SK-N-SH (cell line): ENCODE results near the gene LRRC8E. TPM values are rescaled to one million over a fixed set of nuclear protein-coding genes. Genes with fewer than 3 reads are reported as not detected.

Source experiments
- CTCF ChIA-PET: fragments of 300-600, 350-600 bp; formaldehyde crosslinking; extraction: SDS; loops from one replicate; lab custom pipeline; 2021; lab: Yijun Ruan, JAX
- POLR2A ChIA-PET: fragments of 350-600 bp; sonication (Branson Sonifier 250); formaldehyde crosslinking; extraction: SDS; loops from one replicate; lab custom pipeline; 2020; ENCODE audit warnings: antibody characterized with exemption, inconsistent platforms; lab: Yijun Ruan, JAX
- DNase-seq: peaks from one replicate; pipeline ENCODE4 v3.0.0; 2012
- H2AFZ ChIP-seq: fragments of 200-600 bp; sonication (generic); 2 replicates; pipeline ENCODE4 v1.8.1; 2016; ENCODE audit warnings: antibody characterized with exemption, mild to moderate bottlenecking, low read depth
- H3F3A ChIP-seq: fragments of 200-600 bp; sonication (generic); replicated peaks from 2 replicates; pipeline ENCODE3; 2016; ENCODE audit warnings: antibody characterized with exemption, mild to moderate bottlenecking; ENCODE audit not compliant: insufficient read depth
- H3K27ac ChIP-seq, 2 experiments: fragments of 200-500 bp in 1 of 2; fragments of 200-600 bp in 1 of 2; sonication (Bioruptor generic) in 1 of 2; sonication (generic), shearing (Covaris generic) in 1 of 2; 2 replicates each; pipeline versions ENCODE4 v1.5.1 to v1.6.1; 2014 to 2016; ENCODE audit warnings: low read depth in 2 of 2, inconsistent platforms in 1 of 2, low read length in 1 of 2, mild to moderate bottlenecking in 1 of 2, mixed read lengths in 1 of 2
- H3K27me3 ChIP-seq: fragments of 200-600 bp; sonication (generic), shearing (Covaris generic); 2 replicates; pipeline ENCODE4 v1.6.1; 2016; ENCODE audit warnings: mixed run types; ENCODE audit not compliant: insufficient read depth
- H3K36me3 ChIP-seq, 2 experiments: fragments of 200-500 bp in 1 of 2; fragments of 200-600 bp in 1 of 2; sonication (Bioruptor generic) in 1 of 2; sonication (generic) in 1 of 2; replicated peaks in 1 of 2; 2 replicates each; pipeline versions ENCODE3 to v1.5.1; 2014 to 2016; ENCODE audit warnings: low read length in 1 of 2, mild to moderate bottlenecking in 1 of 2; ENCODE audit not compliant: insufficient read depth in 2 of 2, control insufficient read depth in 1 of 2
- H3K4me1 ChIP-seq, 2 experiments: fragments of 200-500 bp in 1 of 2; fragments of 200-600 bp in 1 of 2; sonication (Bioruptor generic) in 1 of 2; sonication (generic), shearing (Covaris generic) in 1 of 2; 2 replicates each; pipeline versions ENCODE4 v1.5.1 to v1.6.1; 2014 to 2016; ENCODE audit warnings: low read depth in 1 of 2, low read length in 1 of 2, mixed run types in 1 of 2; ENCODE audit not compliant: insufficient read depth in 2 of 2, control insufficient read depth in 1 of 2
- H3K4me2 ChIP-seq: fragments of 200-600 bp; sonication (generic), shearing (Covaris generic); 2 replicates; pipeline ENCODE4 v1.6.1; 2017; ENCODE audit warnings: mixed run types
- H3K4me3 ChIP-seq, 2 experiments: fragments of 200-500 bp in 1 of 2; fragments of 200-600 bp in 1 of 2; sonication (Bioruptor generic) in 1 of 2; sonication (generic), shearing (Covaris generic) in 1 of 2; 2 replicates each; pipeline versions ENCODE4 v1.5.1 to v1.8.1; 2014 to 2016; ENCODE audit warnings: low read depth in 2 of 2, inconsistent platforms in 1 of 2, low read length in 1 of 2, mild to moderate bottlenecking in 1 of 2, mixed read lengths in 1 of 2, moderate library complexity in 1 of 2
- H3K79me2 ChIP-seq: fragments of 200-600 bp; sonication (generic); 2 replicates; pipeline ENCODE4 v1.8.1; 2017; ENCODE audit warnings: mild to moderate bottlenecking; ENCODE audit not compliant: insufficient read depth
- H3K9ac ChIP-seq: fragments of 200-600 bp; sonication (generic); 2 replicates; pipeline ENCODE4 v1.6.1; 2017; ENCODE audit warnings: mixed run types
- H3K9me2 ChIP-seq: fragments of 200-600 bp; sonication (generic); 2 replicates; pipeline ENCODE4 v1.6.1; 2017; ENCODE audit warnings: mixed run types
- H3K9me3 ChIP-seq: fragments of 200-600 bp; sonication (generic); 2 replicates; pipeline ENCODE4 v1.6.1; 2017; ENCODE audit warnings: mixed run types, mild to moderate bottlenecking, moderate library complexity
- H4K20me1 ChIP-seq: fragments of 200-600 bp; sonication (generic); 2 replicates; pipeline ENCODE4 v1.6.1; 2017; ENCODE audit warnings: mild to moderate bottlenecking, mixed run types; ENCODE audit not compliant: insufficient read depth
- CTCF ChIP-seq: fragments of 200-600 bp; sonication (generic); IDR thresholded peaks from 2 replicates; pipeline ENCODE4 v1.6.1; 2017; ENCODE audit warnings: antibody characterized with exemption, mild to moderate bottlenecking, moderate library complexity
- ELF1 ChIP-seq: IDR thresholded peaks from 2 replicates; pipeline ENCODE4 v1.4.0; 2012
- GABPA ChIP-seq: IDR thresholded peaks from 2 replicates; pipeline ENCODE4 v1.4.0; 2012; ENCODE audit warnings: low read depth, mild to moderate bottlenecking
- MEF2A ChIP-seq: IDR thresholded peaks from 2 replicates; pipeline ENCODE4 v1.4.0; 2012; ENCODE audit warnings: low read depth, borderline replicate concordance
- MXI1 ChIP-seq: IDR thresholded peaks from 2 replicates; pipeline ENCODE4 v1.6.1; 2012; ENCODE audit warnings: mild to moderate bottlenecking, low read depth, low read length, improper control_type of control experiment
- NFIC ChIP-seq: IDR thresholded peaks from 2 replicates; pipeline ENCODE4 v1.4.0; 2012; ENCODE audit warnings: borderline replicate concordance
- POLR2AphosphoS5 ChIP-seq: IDR thresholded peaks from 2 replicates; pipeline ENCODE4 v1.6.1; 2012; ENCODE audit warnings: low read depth, low read length
- RAD21 ChIP-seq: IDR thresholded peaks from 2 replicates; pipeline ENCODE4 v1.6.1; 2012; ENCODE audit warnings: mild to moderate bottlenecking, low read length
- REST ChIP-seq: IDR thresholded peaks from 2 replicates; pipeline ENCODE4 v1.6.1; 2012; ENCODE audit warnings: mild to moderate bottlenecking, low read depth, low read length, moderate library complexity
- RFX5 ChIP-seq: IDR thresholded peaks from 2 replicates; pipeline ENCODE4 v1.6.1; 2012; ENCODE audit warnings: mild to moderate bottlenecking, improper control_type of control experiment, low read length
- RXRA ChIP-seq: IDR thresholded peaks from 2 replicates; pipeline ENCODE4 v1.4.0; 2012; ENCODE audit warnings: low read depth, mild to moderate bottlenecking, borderline replicate concordance
- SMC3 ChIP-seq: IDR thresholded peaks from 2 replicates; pipeline ENCODE4 v1.6.1; 2012; ENCODE audit warnings: low read depth, low read length, improper control_type of control experiment
- TEAD4 ChIP-seq: IDR thresholded peaks from 2 replicates; pipeline ENCODE4 v1.4.0; 2012; ENCODE audit warnings: mild to moderate bottlenecking, borderline replicate concordance; ENCODE audit not compliant: insufficient read depth
- WGBS: methylation state at CpG from one replicate; pipeline ENCODE4 v1.1.6; 2017; ENCODE audit warnings: low lambda C conversion rate; 5-methylcytosine and 5-hydroxymethylcytosine counted together
- polyA plus RNA-seq, 3 experiments: library from polyadenylated mRNA; depleted of rRNA; stranded (reverse); fragments of >200 nt; gene quantifications; 2 replicates each; pipeline ENCODE4 v1.2.3, GENCODE V29; 2012
- TF ChIP-seq, protein P1 (sequence below): IDR thresholded peaks from 2 replicates; pipeline ENCODE4 v1.4.0; 2012; ENCODE audit warnings: low read depth, borderline replicate concordance
- TF ChIP-seq, protein P2 (sequence below): fragments of 150-350 bp; IDR thresholded peaks from 2 replicates; pipeline ENCODE4 v1.6.1; 2017; ENCODE audit warnings: antibody characterized with exemption, low read length, low read depth, borderline replicate concordance
- TF ChIP-seq, protein P3 (sequence below): fragments of 150-350 bp; IDR thresholded peaks from 2 replicates; pipeline ENCODE4 v1.6.1; 2016; ENCODE audit warnings: mild to moderate bottlenecking, low read depth, low read length

The LRRC8E gene
- polyA plus RNA-seq, 1 of the 3 experiments (the other 2 are of a cell fraction), result 0.02 TPM

DNA sequence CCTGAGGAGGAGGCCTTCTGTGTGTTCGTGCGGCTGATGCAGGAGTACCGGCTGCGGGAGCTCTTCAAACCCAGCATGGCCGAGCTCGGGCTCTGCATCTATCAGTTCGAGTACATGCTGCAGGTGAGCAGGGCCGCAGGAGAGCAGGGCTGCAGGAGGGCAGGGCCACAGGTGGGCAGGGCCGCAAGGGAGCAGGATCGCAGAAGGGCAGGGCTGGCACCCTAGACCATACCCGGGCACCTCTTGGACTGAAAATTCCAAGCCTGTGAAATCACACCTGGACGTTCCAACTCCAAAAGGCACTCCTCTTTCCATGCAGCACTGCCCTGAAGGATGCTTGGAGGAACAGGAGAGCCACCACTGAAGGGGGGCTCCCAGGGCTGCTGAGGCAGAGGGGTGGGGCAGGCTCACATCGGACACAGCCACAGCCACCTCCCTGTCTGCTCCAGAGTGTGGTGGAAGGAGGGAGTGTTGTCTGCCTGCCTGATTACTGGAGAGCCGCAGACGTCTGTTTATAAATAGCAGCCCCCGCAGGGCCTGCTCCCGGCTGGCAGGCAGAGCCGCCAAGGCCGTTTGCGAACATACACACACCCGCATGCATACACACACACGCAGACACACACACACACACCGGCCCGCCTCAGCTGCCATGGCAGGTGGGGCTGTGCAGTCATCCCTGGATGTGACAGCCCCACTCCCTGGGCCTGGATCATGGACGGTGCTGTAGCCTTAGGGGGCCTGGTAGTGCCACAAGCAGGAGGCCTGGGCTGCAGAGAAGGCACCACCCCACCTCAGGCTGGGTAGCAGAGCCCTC, 38.1 kb upstream of the LRRC8E start:
- Histone ChIP-seq H3K9me3 (no peaks in the 10 kb centered on the region), H3K4me1 (peaks cover 0 to 14% of the 10 kb centered on the region in 2 experiments; a peak in 1 of 4 replicates), H3K27ac (no peak overlapping the region; a peak in 1 of 4 replicates), H4K20me1 (no peaks in the 10 kb centered on the region), H3K79me2 (no peaks in the 10 kb centered on the region), H3K4me3 (no peak overlapping the region), H3K9me2 (no peaks in the 10 kb centered on the region), H2AFZ (no peak overlapping the region), H3K27me3 (no peaks in the 10 kb centered on the region), H3F3A (no peaks in the 10 kb centered on the region), H3K36me3 (no peaks in the 10 kb centered on the region), H3K9ac (no peak overlapping the region), H3K4me2 (no peak overlapping the region)
- CTCF ChIA-PET, result interaction anchor here (1.3 kb wide), 1 partner anchor 152 kb away, joined by 4 read pairs; no protein-coding TSS in a partner anchor
- WGBS, result 74% methylated on average over 10 of the region's 25 CpGs
- POLR2A ChIA-PET, result no interaction called here
- no peak for TF ChIP-seq MXI1
- TF ChIP-seq, protein P1, sequence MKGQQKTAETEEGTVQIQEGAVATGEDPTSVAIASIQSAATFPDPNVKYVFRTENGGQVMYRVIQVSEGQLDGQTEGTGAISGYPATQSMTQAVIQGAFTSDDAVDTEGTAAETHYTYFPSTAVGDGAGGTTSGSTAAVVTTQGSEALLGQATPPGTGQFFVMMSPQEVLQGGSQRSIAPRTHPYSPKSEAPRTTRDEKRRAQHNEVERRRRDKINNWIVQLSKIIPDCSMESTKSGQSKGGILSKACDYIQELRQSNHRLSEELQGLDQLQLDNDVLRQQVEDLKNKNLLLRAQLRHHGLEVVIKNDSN, result no peak
- no peak for TF ChIP-seq MEF2A
- no peak for TF ChIP-seq REST
- TF ChIP-seq TEAD4, result no peak
- TF ChIP-seq GABPA, result no peak
- TF ChIP-seq ELF1, result no peak
- TF ChIP-seq RAD21, result no peak
- no peak for TF ChIP-seq NFIC
- TF ChIP-seq POLR2AphosphoS5, result no peak
- TF ChIP-seq CTCF, result no peak
- TF ChIP-seq, protein P2, sequence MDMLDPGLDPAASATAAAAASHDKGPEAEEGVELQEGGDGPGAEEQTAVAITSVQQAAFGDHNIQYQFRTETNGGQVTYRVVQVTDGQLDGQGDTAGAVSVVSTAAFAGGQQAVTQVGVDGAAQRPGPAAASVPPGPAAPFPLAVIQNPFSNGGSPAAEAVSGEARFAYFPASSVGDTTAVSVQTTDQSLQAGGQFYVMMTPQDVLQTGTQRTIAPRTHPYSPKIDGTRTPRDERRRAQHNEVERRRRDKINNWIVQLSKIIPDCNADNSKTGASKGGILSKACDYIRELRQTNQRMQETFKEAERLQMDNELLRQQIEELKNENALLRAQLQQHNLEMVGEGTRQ, result no peak
- TF ChIP-seq RFX5, result no peak
- no peak for TF ChIP-seq RXRA
- TF ChIP-seq SMC3, result no peak
- TF ChIP-seq, protein P3, sequence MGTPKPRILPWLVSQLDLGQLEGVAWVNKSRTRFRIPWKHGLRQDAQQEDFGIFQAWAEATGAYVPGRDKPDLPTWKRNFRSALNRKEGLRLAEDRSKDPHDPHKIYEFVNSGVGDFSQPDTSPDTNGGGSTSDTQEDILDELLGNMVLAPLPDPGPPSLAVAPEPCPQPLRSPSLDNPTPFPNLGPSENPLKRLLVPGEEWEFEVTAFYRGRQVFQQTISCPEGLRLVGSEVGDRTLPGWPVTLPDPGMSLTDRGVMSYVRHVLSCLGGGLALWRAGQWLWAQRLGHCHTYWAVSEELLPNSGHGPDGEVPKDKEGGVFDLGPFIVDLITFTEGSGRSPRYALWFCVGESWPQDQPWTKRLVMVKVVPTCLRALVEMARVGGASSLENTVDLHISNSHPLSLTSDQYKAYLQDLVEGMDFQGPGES, result no peak
- peak; percentile 60 for DNase-seq
